Astrocyte (in vitro differentiated cells and primary cell): Measurements from ENCODE around the gene NEURL1.

Experiments
- CTCF ChIP-seq: IDR thresholded peaks from 2 replicates; pipeline ENCODE4 v1.5.1; 2011; ENCODE audit warnings: low read depth, mild to moderate bottlenecking, inconsistent platforms, low read length, moderate library complexity; ENCODE audit not compliant: insufficient read depth
- EZH2 ChIP-seq: IDR thresholded peaks from 2 replicates; pipeline ENCODE4 v1.6.1; 2012; ENCODE audit warnings: mild to moderate bottlenecking, low read length, inconsistent platforms; ENCODE audit not compliant: insufficient read depth

GRCh38 chr10:103493362-103493915 lies at the start of gene NEURL1:
- no peak for TF ChIP-seq CTCF
- TF ChIP-seq EZH2, result peak; percentile 35
